Hepatocyte (in vitro differentiated cells): ENCODE measurements around the gene DYRK2. TPM values are rescaled to one million over a fixed set of nuclear protein-coding genes. Genes with fewer than 3 reads are reported as not detected.

Experiments used
- DNase-seq: peaks from one replicate; pipeline ENCODE4 v3.0.0-alpha.2; 2016; ENCODE audit warnings: low spot score
- H2AFZ ChIP-seq: fragments of 200-600 bp; sonication (generic); 2 replicates; pipeline ENCODE4 v1.6.0; 2016; ENCODE audit warnings: antibody characterized with exemption, mild to moderate bottlenecking
- H3K27ac ChIP-seq: fragments of 200-600 bp; sonication (generic); 2 replicates; pipeline ENCODE4 v1.5.1; 2016; ENCODE audit warnings: mild to moderate bottlenecking
- H3K27me3 ChIP-seq: fragments of 200-600 bp; sonication (generic); 2 replicates; pipeline ENCODE4 v1.6.1; 2016
- H3K36me3 ChIP-seq: fragments of 200-600 bp; sonication (generic); replicated peaks from 2 replicates; pipeline ENCODE4 v1.5.1; 2016; ENCODE audit warnings: low read depth; ENCODE audit not compliant: insufficient read depth
- H3K4me1 ChIP-seq: fragments of 200-600 bp; sonication (generic); 2 replicates; pipeline ENCODE4 v1.5.1; 2016; ENCODE audit warnings: mild to moderate bottlenecking, moderate library complexity; ENCODE audit not compliant: insufficient read depth
- H3K4me2 ChIP-seq: fragments of 200-600 bp; sonication (generic); 2 replicates; pipeline ENCODE4 v1.6.0; 2016
- H3K4me3 ChIP-seq: fragments of 200-600 bp; sonication (generic); 2 replicates; pipeline ENCODE4 v1.5.1; 2016; ENCODE audit warnings: mild to moderate bottlenecking
- H3K79me2 ChIP-seq: fragments of 200-600 bp; sonication (generic); 2 replicates; pipeline ENCODE4 v1.6.0; 2017; ENCODE audit warnings: mild to moderate bottlenecking
- H3K9me2 ChIP-seq: fragments of 200-600 bp; sonication (generic); replicated peaks from 2 replicates; pipeline ENCODE4 v1.6.0; 2017; ENCODE audit warnings: mild to moderate bottlenecking; ENCODE audit not compliant: insufficient read depth
- H3K9me3 ChIP-seq: fragments of 200-600 bp; sonication (generic); 2 replicates; pipeline ENCODE4 v1.5.1; 2016; ENCODE audit warnings: low read depth, mild to moderate bottlenecking
- H4K20me1 ChIP-seq: fragments of 200-600 bp; sonication (generic); 2 replicates; pipeline ENCODE4 v1.6.0; 2016; ENCODE audit warnings: mild to moderate bottlenecking; ENCODE audit not compliant: insufficient read depth, poor library complexity, severe bottlenecking
- EZH2 ChIP-seq: fragments of 200-600 bp; sonication (generic); IDR thresholded peaks from 2 replicates; pipeline ENCODE4 v1.6.1; 2016; ENCODE audit warnings: antibody characterized with exemption, mild to moderate bottlenecking, borderline replicate concordance
- EZH2phosphoT487 ChIP-seq: fragments of 200-600 bp; sonication (generic); IDR thresholded peaks from one replicate; pipeline ENCODE4 v1.6.1; 2018; ENCODE audit warnings: antibody characterized with exemption, mild to moderate bottlenecking, low read depth, moderate library complexity; ENCODE audit not compliant: unreplicated experiment, severe bottlenecking
- WGBS: methylation state at CpG from one replicate; pipeline ENCODE4 v1.1.6; 2016; ENCODE audit warnings: low lambda C conversion rate; ENCODE audit errors: missing lambda C conversion rate; 5-methylcytosine and 5-hydroxymethylcytosine counted together
- polyA plus RNA-seq: library from polyadenylated mRNA; unstranded; fragments of >200 nt; fragmentation: Nextera tagmentation; extraction: Ambion mirVana; gene quantifications from 2 replicates; pipeline ENCODE4 v1.2.1, GENCODE V29; 2016
- total RNA-seq: library from RNA; depleted of rRNA; stranded (reverse); fragments of >200 nt; gene quantifications from 2 replicates; pipeline ENCODE4 v1.2.3, GENCODE V29; 2014
- TF ChIP-seq, protein P1 (sequence below): fragments of 200-600 bp; sonication (generic); IDR thresholded peaks from 2 replicates; pipeline ENCODE4 v1.5.1; 2016; ENCODE audit warnings: antibody characterized with exemption, mild to moderate bottlenecking; ENCODE audit not compliant: poor library complexity

The DYRK2 gene
- total and polyA plus RNA-seq, 2 experiments from 2014 or later: 18.4 to 39.2 TPM

DNA sequence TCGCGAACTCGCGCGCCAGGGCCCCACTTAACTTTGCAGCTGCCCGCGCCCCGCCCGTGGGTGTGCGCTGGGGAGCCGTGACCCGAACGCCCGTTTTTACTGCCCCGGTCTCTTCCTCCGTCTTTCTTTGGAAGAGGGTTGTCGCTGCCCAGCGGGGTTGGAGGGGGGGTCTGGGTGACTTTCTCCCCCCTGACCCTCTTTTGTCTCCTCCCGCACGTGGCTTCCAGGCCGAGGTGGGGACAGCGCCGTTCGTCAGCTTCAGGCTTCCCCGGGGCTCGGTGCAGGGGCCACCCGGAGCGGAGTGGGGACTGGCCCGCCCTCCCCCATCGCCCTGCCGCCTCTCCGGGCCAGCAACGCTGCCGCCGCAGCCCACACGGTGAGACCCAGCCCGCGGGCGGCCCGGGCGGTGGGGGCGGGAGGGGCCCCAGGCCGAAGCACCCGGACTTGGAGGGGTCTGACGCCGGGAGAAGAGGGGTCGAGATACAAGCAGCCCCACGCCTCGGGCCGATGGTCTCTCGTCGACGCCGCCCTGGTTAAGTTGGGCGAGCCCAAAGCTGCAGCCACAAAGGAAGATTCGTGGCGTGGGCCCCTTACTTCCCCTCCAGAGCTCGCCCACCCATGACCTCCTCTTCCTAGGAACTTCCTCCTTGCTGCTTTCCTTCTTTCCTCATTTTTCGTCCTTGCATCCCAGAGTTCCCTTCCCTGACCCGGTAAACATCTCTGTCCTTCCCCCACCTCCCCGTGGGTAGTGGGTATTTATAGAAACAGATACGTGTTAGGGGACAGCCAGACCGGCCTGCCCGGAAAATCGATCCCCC is 1.2 kb downstream of the DYRK2 start:
- Histone ChIP-seq H3K79me2 (peaks cover 56% of the 10 kb centered on the region), H3K9me2 (no peaks in the 10 kb centered on the region), H3K9me3 (no peaks in the 10 kb centered on the region), H3K27me3 (no peaks in the 10 kb centered on the region), H3K4me3 (peak overlapping the region; percentile 99), H3K27ac (peak overlapping the region; percentile 98), H2AFZ (peak overlapping the region; percentile 58), H3K4me2 (peak overlapping the region; percentile 91), H3K4me1 (peaks cover 5% of the 10 kb centered on the region), H4K20me1 (peaks cover 44% of the 10 kb centered on the region), H3K36me3 (no peaks in the 10 kb centered on the region)
- TF ChIP-seq EZH2 (no peak), EZH2phosphoT487 (no peak)
- TF ChIP-seq, protein P1, sequence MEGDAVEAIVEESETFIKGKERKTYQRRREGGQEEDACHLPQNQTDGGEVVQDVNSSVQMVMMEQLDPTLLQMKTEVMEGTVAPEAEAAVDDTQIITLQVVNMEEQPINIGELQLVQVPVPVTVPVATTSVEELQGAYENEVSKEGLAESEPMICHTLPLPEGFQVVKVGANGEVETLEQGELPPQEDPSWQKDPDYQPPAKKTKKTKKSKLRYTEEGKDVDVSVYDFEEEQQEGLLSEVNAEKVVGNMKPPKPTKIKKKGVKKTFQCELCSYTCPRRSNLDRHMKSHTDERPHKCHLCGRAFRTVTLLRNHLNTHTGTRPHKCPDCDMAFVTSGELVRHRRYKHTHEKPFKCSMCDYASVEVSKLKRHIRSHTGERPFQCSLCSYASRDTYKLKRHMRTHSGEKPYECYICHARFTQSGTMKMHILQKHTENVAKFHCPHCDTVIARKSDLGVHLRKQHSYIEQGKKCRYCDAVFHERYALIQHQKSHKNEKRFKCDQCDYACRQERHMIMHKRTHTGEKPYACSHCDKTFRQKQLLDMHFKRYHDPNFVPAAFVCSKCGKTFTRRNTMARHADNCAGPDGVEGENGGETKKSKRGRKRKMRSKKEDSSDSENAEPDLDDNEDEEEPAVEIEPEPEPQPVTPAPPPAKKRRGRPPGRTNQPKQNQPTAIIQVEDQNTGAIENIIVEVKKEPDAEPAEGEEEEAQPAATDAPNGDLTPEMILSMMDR: no peak
- WGBS: 2% methylated on average over 28 of the region's 65 CpGs
- DNase-seq: peak; percentile 53

DNA sequence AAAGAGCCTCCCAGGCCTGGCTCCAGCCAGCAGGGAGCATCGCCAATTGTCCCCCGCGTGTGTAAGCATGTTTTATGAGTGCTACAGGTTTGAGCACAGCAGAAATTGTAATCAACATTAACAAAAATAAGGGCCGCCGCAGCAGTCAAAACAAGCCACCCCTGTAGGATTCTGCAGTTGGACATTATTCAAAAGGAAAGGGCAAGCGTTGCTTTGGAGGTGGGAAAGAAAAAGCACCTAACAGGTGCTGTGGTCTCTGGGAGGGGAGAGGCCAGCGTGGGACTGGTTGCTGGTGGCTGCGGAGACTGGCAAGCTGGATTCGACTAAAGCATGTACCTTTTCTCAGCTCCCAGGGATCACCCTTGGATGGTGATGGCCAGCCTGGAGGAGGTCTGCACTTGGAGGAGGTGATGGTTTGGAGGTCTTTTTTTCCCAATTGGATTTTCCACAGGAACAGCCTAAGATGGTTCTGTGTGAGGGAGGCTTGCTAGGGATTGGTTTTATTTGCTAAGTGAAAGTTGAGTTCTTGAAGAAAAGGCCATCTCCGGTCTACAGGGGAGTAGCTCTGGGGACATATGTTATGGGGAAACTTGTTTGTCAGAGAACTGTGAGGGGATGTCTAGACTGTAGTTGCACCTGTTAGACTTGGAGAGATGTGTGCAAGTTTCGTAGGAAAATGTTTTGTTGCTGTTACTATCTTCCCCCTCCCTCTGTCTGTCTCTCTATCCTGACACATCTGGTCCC is 2.0 kb downstream of the DYRK2 start:
- H3K79me2 ChIP-seq: peaks cover 64% of the 10 kb centered on the region
- TF ChIP-seq, protein P1: no peak
- no peak for TF ChIP-seq EZH2phosphoT487
- H3K27ac ChIP-seq: peak overlapping the region; percentile 98
- peak overlapping the region; percentile 91 for H3K4me2 ChIP-seq
- DNase-seq: no peak
- peak overlapping the region; percentile 58 for H2AFZ ChIP-seq
- no peaks in the 10 kb centered on the region for H3K9me2 ChIP-seq
- peaks cover 5% of the 10 kb centered on the region for H3K4me1 ChIP-seq
- H3K9me3 ChIP-seq: no peaks in the 10 kb centered on the region
- H4K20me1 ChIP-seq: peaks cover 52% of the 10 kb centered on the region
- no peaks in the 10 kb centered on the region for H3K27me3 ChIP-seq
- H3K4me3 ChIP-seq: peak overlapping the region; percentile 99
- H3K36me3 ChIP-seq: no peaks in the 10 kb centered on the region
- WGBS: 22% methylated on average over 11 of the region's 11 CpGs

DNA sequence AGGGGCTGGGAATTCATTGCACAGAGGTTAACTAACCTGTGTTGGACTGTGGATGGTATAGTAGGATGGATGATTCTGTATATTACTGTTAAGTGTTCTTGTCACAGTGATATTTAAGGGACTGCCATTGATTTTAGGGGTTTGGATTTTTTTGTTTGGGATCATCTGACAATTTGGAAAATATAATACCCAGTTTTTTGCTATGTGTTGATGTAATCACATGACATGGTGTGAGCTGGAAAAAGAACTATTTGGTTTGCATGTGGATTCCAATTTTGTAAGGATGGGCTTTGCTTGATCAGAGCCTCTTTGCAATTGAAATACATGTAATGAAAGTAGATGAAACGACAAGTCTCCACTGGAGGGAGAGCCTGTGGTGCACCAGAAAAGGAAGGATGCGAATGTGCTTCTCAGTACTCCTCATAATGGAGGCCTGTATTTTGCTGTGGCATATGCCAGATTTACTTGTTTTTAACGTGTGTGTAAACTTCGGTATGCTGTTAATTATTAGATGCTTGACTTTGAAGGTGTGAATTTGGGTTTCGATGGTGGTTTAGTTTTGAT is 2.7 kb downstream of the DYRK2 start:
- TF ChIP-seq, protein P1: peak; percentile 39
- TF ChIP-seq EZH2phosphoT487: no peak
- Histone ChIP-seq H3K27ac (peak overlapping the region; percentile 98), H3K4me2 (peak overlapping the region; percentile 91), H4K20me1 (peaks cover 58% of the 10 kb centered on the region), H2AFZ (no peak overlapping the region), H3K36me3 (no peaks in the 10 kb centered on the region), H3K4me3 (peak overlapping the region; percentile 99), H3K79me2 (peaks cover 71% of the 10 kb centered on the region), H3K9me2 (no peaks in the 10 kb centered on the region), H3K27me3 (no peaks in the 10 kb centered on the region), H3K9me3 (no peaks in the 10 kb centered on the region), H3K4me1 (peaks cover 5% of the 10 kb centered on the region)
- DNase-seq: peak; percentile 23
- 57% methylated on average over 5 of the region's 5 CpGs for WGBS
